Vagina (tissue), 2 donors: ENCODE measurements around the gene IZUMO4.

Source experiments
- CTCF ChIP-seq, 3 experiments: fragments of 450-650 bp in 2 of 3; fragments of 200-600 bp in 1 of 3; sonication (generic) in 1 of 3; IDR thresholded peaks; one replicate each; pipeline ENCODE4 v1.5.1; 2017 to 2019; ENCODE audit warnings: antibody characterized with exemption in 3 of 3, mild to moderate bottlenecking in 2 of 3, moderate library complexity in 2 of 3
- POLR2A ChIP-seq, 2 donors: fragments of 450-650 bp; IDR thresholded peaks; one replicate each; pipeline ENCODE4 v1.6.1; 2017; ENCODE audit warnings: antibody characterized with exemption in 2 of 2, mild to moderate bottlenecking in 2 of 2, moderate library complexity in 2 of 2
- POLR2AphosphoS5 ChIP-seq, 2 donors: sonication (generic); formaldehyde crosslinking; IDR thresholded peaks; one replicate each; pipeline ENCODE4 v1.9.0; 2017; ENCODE audit warnings: antibody characterized with exemption in 2 of 2, mild to moderate bottlenecking in 2 of 2, low read depth in 1 of 2; ENCODE audit not compliant: insufficient read depth in 1 of 2

- TF ChIP-seq CTCF (IDR thresholded peaks at IDR 0.05) (no peak), POLR2A (IDR thresholded peaks at IDR 0.05) (no peak), POLR2AphosphoS5 (IDR thresholded peaks at IDR 0.05; ENCODE audit: insufficient read depth in 1 of 2, low read depth in 1 of 2) (no peak)
Measured at GRCh38 chr19:2081873-2082810, 14.6 kb upstream of the IZUMO4 start.
